GM12864 (cell line): ENCODE results near the gene MAN1A2.

Experiments
- DNase-seq: peaks from one replicate; pipeline ENCODE4 v3.0.0-alpha.2; 2011; ENCODE audit warnings: low read depth
- H3K4me3 ChIP-seq: 2 replicates; pipeline ENCODE4 v1.5.1; 2011; ENCODE audit warnings: mild to moderate bottlenecking, low read depth, low read length, control low read depth
- CTCF ChIP-seq: IDR thresholded peaks from 2 replicates; pipeline ENCODE4 v1.5.1; 2011; ENCODE audit warnings: low read depth, mild to moderate bottlenecking, moderate library complexity, low read length, control low read depth, inconsistent platforms; ENCODE audit errors: missing control alignments

The MAN1A2 gene

GRCh38 chr1:117371441-117372151, 4.3 kb downstream of the MAN1A2 start:
- H3K4me3 ChIP-seq, result peak overlapping the region; percentile 32
- no peak for DNase-seq
- TF ChIP-seq CTCF, result no peak

- no peak overlapping the region for H3K4me3 ChIP-seq
- no peak for TF ChIP-seq CTCF
- no peak for DNase-seq
Measured at GRCh38 chr1:117372863-117373412, 5.7 kb downstream of the MAN1A2 start.

GRCh38 chr1:117373932-117374331, 6.7 kb downstream of the MAN1A2 start:
- no peak for DNase-seq
- TF ChIP-seq CTCF, result no peak

GRCh38 chr1:117375327-117375726, 8.1 kb downstream of the MAN1A2 start:
- H3K4me3 ChIP-seq, result no peak overlapping the region
- no peak for TF ChIP-seq CTCF
- no peak for DNase-seq

More at GRCh38 chr1:117373932-117374331, 6.7 kb downstream of the MAN1A2 start:
- H3K4me3 ChIP-seq, result no peak overlapping the region

DNA sequence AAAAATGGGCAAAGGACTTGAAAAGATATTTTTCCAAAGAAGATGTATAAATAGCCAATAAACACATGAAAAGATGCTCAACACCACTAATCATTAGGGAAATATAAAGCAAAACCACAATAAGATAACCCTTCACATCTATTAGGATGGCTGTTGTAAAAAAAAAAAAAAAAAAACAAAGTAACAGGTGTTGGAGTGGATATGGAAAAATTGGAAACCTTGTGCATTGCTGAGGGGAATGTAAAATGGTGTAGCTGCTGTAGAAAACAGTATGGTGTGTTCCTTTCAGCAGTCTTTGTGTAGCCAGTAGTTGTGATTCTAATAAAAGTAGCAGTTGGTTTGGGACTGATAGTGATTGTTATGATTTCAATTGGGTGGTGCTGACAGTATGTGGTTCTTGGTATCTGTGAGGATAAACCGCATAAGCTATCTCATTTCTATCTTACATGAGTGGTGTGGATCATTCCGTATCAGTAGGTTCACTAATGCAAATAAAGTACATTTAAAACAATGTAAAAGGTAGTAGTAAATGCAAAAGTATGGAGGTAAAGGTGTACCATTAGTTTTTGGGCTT, 19.9 kb downstream of the MAN1A2 start:
- no peak overlapping the region for H3K4me3 ChIP-seq
- DNase-seq, result no peak
- no peak for TF ChIP-seq CTCF

- no peak for TF ChIP-seq CTCF
- H3K4me3 ChIP-seq, result no peak overlapping the region
Measured at GRCh38 chr1:117388328-117388727, 21.1 kb downstream of the MAN1A2 start.

More at GRCh38 chr1:117388328-117388727, 21.1 kb downstream of the MAN1A2 start:
- DNase-seq, result no peak
